Measurements from ENCODE around the gene CHM.
"Not testable (repeated sequence)": the region's sequence is repeated elsewhere in the genome, so short reads cannot be mapped to it uniquely, and the experiment has no call there.

Gene CHM

GRCh38 chrX:85994797-85995196 is 52.6 kb downstream of the CHM start:
- DNase-seq, result no peak

GRCh38 chrX:85994228-85994627 is 53.1 kb downstream of the CHM start:
- no peak for DNase-seq

GRCh38 chrX:85993539-85994197 is 53.7 kb downstream of the CHM start:
- no peak for DNase-seq

- DNase-seq, result peak; percentile 49
Measured at GRCh38 chrX:85992811-85993229, 54.5 kb downstream of the CHM start.

GRCh38 chrX:85988353-85988752 is 59.0 kb downstream of the CHM start:
- DNase-seq, result no peak

- DNase-seq, result no peak
Measured at GRCh38 chrX:85980286-85980685, 67.1 kb downstream of the CHM start.

GRCh38 chrX:85977218-85977617 is 70.1 kb downstream of the CHM start:
- DNase-seq, result no peak

- not testable (repeated sequence) for DNase-seq
Measured at GRCh38 chrX:85972351-85972750, 75.0 kb downstream of the CHM start.

- no peak for DNase-seq
Measured at GRCh38 chrX:85964744-85965143, 82.6 kb downstream of the CHM start.

- DNase-seq, result no peak
Measured at GRCh38 chrX:85963736-85964135, 83.6 kb downstream of the CHM start.

GRCh38 chrX:85955510-85955909 is 91.8 kb downstream of the CHM start:
- DNase-seq, result no peak

GRCh38 chrX:85944751-85945150 is 102.6 kb downstream of the CHM start:
- DNase-seq, result not testable (repeated sequence)

- no peak for DNase-seq
Measured at GRCh38 chrX:85941275-85941674, 106.1 kb downstream of the CHM start.

- DNase-seq, result not testable (repeated sequence)
Measured at GRCh38 chrX:85939942-85940341, 107.4 kb downstream of the CHM start.

GRCh38 chrX:85934399-85934798 is 113.0 kb downstream of the CHM start:
- not testable (repeated sequence) for DNase-seq

GRCh38 chrX:85930099-85930498 is 117.3 kb downstream of the CHM start:
- DNase-seq, result no peak

GRCh38 chrX:85928606-85929005 is 118.8 kb downstream of the CHM start:
- DNase-seq, result no peak

- no peak for DNase-seq
Measured at GRCh38 chrX:85927740-85928139, 119.6 kb downstream of the CHM start.

- no peak for DNase-seq
Measured at GRCh38 chrX:85922821-85923220, 124.5 kb downstream of the CHM start.

- not testable (repeated sequence) for DNase-seq
Measured at GRCh38 chrX:85916656-85917280, 130.6 kb downstream of the CHM start.

GRCh38 chrX:85914431-85914830 is 132.9 kb downstream of the CHM start:
- no peak for DNase-seq

GRCh38 chrX:85907316-85907715 is 140.0 kb downstream of the CHM start:
- DNase-seq, result no peak

- no peak for DNase-seq
Measured at GRCh38 chrX:85906399-85906798, 141.0 kb downstream of the CHM start.

GRCh38 chrX:85905851-85906250 is 141.5 kb downstream of the CHM start:
- no peak for DNase-seq
